NCI-H1092 (cell line): ENCODE measurements around the gene CYP26A1.

Experiments
- DNase-seq: peaks from one replicate; lab custom pipeline; 2025; lab: John Stamatoyannopoulos, UW

The CYP26A1 gene

GRCh38 chr10:93073539-93074146, at the start of gene CYP26A1:
TSS of gene CYP26A1 (plus strand) at chr10:93073893. CDS start at chr10:93073935, 42 bp downstream.
- no peak for DNase-seq

GRCh38 chr10:93026072-93026471, 47.6 kb upstream of the CYP26A1 start:
- no peak for DNase-seq

- DNase-seq = no peak
Observed at GRCh38 chr10:93027508-93027907, 46.2 kb upstream of the CYP26A1 start.

GRCh38 chr10:93028883-93029282, 44.8 kb upstream of the CYP26A1 start:
- no peak for DNase-seq

- no peak for DNase-seq
Observed at GRCh38 chr10:93030409-93030808, 43.3 kb upstream of the CYP26A1 start.

GRCh38 chr10:93032105-93032808, 41.4 kb upstream of the CYP26A1 start:
- no peak for DNase-seq

- no peak for DNase-seq
Observed at GRCh38 chr10:93032809-93033137, 40.9 kb upstream of the CYP26A1 start.

GRCh38 chr10:93034426-93034825, 39.3 kb upstream of the CYP26A1 start:
- no peak for DNase-seq

- no peak for DNase-seq
Observed at GRCh38 chr10:93039110-93039509, 34.6 kb upstream of the CYP26A1 start.

GRCh38 chr10:93039721-93040120, 34.0 kb upstream of the CYP26A1 start:
- DNase-seq = no peak

- no peak for DNase-seq
Observed at GRCh38 chr10:93054486-93054885, 19.2 kb upstream of the CYP26A1 start.

GRCh38 chr10:93058139-93058538, 15.6 kb upstream of the CYP26A1 start:
- DNase-seq = no peak

GRCh38 chr10:93059975-93060886, 13.5 kb upstream of the CYP26A1 start, which contains the start of gene CYP26C1:
TSS of gene CYP26C1 (plus strand) at chr10:93060798. CDS start at chr10:93061264, 466 bp downstream.
- DNase-seq = no peak

GRCh38 chr10:93060887-93061593, 12.7 kb upstream of the CYP26A1 start:
- no peak for DNase-seq

GRCh38 chr10:93061594-93062513, 11.8 kb upstream of the CYP26A1 start:
- no peak for DNase-seq

GRCh38 chr10:93062514-93063143, 11.1 kb upstream of the CYP26A1 start:
- DNase-seq = no peak

GRCh38 chr10:93063144-93063976, 10.3 kb upstream of the CYP26A1 start:
- no peak for DNase-seq

GRCh38 chr10:93063977-93064660, 9.6 kb upstream of the CYP26A1 start:
- DNase-seq = no peak
